HCT116 (cell line): ENCODE results near the gene IGLL1.

Experiments used
- ATF3 ChIP-seq: IDR thresholded peaks from 2 replicates; pipeline ENCODE4 v1.6.1; 2012
- CTCF ChIP-seq, 3 experiments: fragments of 200-600 bp in 1 of 3; sonication (generic) in 1 of 3; IDR thresholded peaks in 2 of 3; conservative IDR thresholded peaks in 1 of 3; 2 replicates each; pipeline ENCODE4 v1.5.1; 2012 to 2017; ENCODE audit warnings: low read depth in 2 of 3, low read length in 2 of 3, antibody characterized with exemption in 1 of 3, borderline replicate concordance in 1 of 3, control low read depth in 1 of 3, mild to moderate bottlenecking in 1 of 3, mixed read lengths in 1 of 3, mixed run types in 1 of 3, moderate library complexity in 1 of 3; ENCODE audit not compliant: insufficient read depth in 1 of 3
- EGR1 ChIP-seq: IDR thresholded peaks from 2 replicates; pipeline ENCODE4 v1.6.1; 2012; ENCODE audit warnings: low read depth
- EZH2 ChIP-seq: fragments of 200-600 bp; sonication (generic); IDR thresholded peaks from 2 replicates; pipeline ENCODE4 v1.6.1; 2017; ENCODE audit warnings: antibody characterized with exemption, mixed run types
- EZH2phosphoT487 ChIP-seq: fragments of 200-600 bp; IDR thresholded peaks from 2 replicates; pipeline ENCODE4 v1.6.1; 2018; ENCODE audit warnings: antibody characterized with exemption, borderline replicate concordance
- POLR2A ChIP-seq: IDR thresholded peaks from 2 replicates; pipeline ENCODE4 v1.7.0; 2011; ENCODE audit warnings: borderline replicate concordance; ENCODE audit not compliant: insufficient read depth, insufficient read length; ENCODE audit errors: extremely low read depth
- POLR2AphosphoS5 ChIP-seq: IDR thresholded peaks from 2 replicates; pipeline ENCODE4 v1.6.1; 2011; ENCODE audit warnings: mild to moderate bottlenecking, low read depth, low read length, moderate library complexity
- RAD21 ChIP-seq: IDR thresholded peaks from 2 replicates; pipeline ENCODE4 v1.6.1; 2012; ENCODE audit warnings: low read depth, mild to moderate bottlenecking
- REST ChIP-seq: IDR thresholded peaks from 2 replicates; pipeline ENCODE4 v1.6.1; 2012; ENCODE audit warnings: low read depth
- SP1 ChIP-seq: IDR thresholded peaks from 2 replicates; pipeline ENCODE4 v1.6.1; 2012; ENCODE audit warnings: low read depth
- ZFX ChIP-seq: fragments of 450-650 bp; IDR thresholded peaks from 2 replicates; pipeline ENCODE4 v1.6.1; 2017

GRCh38 chr22:23531283-23531956 lies 48.7 kb downstream of the IGLL1 start:
- TF ChIP-seq ZFX = no peak
- TF ChIP-seq EGR1 = no peak
- no peak for TF ChIP-seq POLR2A
- no peak for TF ChIP-seq POLR2AphosphoS5
- TF ChIP-seq ATF3 = no peak
- TF ChIP-seq CTCF (IDR thresholded peaks at IDR 0.05 in 2 of 3, conservative IDR thresholded peaks at IDR 0.05 in 1 of 3; ENCODE audit: borderline replicate concordance in 1 of 3, insufficient read depth in 1 of 3, low read depth in 2 of 3, low read length in 2 of 3) = no peak
- TF ChIP-seq RAD21 = no peak
- no peak for TF ChIP-seq EZH2
- TF ChIP-seq SP1 = no peak
- TF ChIP-seq EZH2phosphoT487 = no peak
- TF ChIP-seq REST = no peak
